IMR-90 (cell line): ENCODE results near the gene RUNX1.

Source experiments
- BHLHE40 ChIP-seq: fragments of 150-350 bp; IDR thresholded peaks from 2 replicates; pipeline ENCODE4 v1.6.1; 2016; ENCODE audit warnings: mild to moderate bottlenecking, low read depth, low read length
- CEBPB ChIP-seq: IDR thresholded peaks from 2 replicates; pipeline ENCODE4 v1.6.1; 2012; ENCODE audit warnings: low read depth, low read length, improper control_type of control experiment
- FOS ChIP-seq: fragments of 150-350 bp; IDR thresholded peaks from 2 replicates; pipeline ENCODE4 v1.6.1; 2016; ENCODE audit warnings: low read depth, low read length
- MXI1 ChIP-seq: IDR thresholded peaks from 2 replicates; pipeline ENCODE4 v1.6.1; 2012; ENCODE audit warnings: low read depth, mild to moderate bottlenecking, low read length, moderate library complexity, borderline replicate concordance
- NFE2L2 ChIP-seq: fragments of 150-350 bp; IDR thresholded peaks from 2 replicates; pipeline ENCODE4 v1.6.1; 2016; ENCODE audit warnings: low read depth, mild to moderate bottlenecking, low read length
- POLR2A ChIP-seq: IDR thresholded peaks from 2 replicates; pipeline ENCODE4 v1.6.1; 2012; ENCODE audit warnings: mild to moderate bottlenecking, low read depth, low read length
- RAD21 ChIP-seq: IDR thresholded peaks from 2 replicates; pipeline ENCODE4 v1.6.1; 2012; ENCODE audit warnings: low read length, improper control_type of control experiment
- RCOR1 ChIP-seq: IDR thresholded peaks from 2 replicates; pipeline ENCODE4 v1.6.1; 2012; ENCODE audit warnings: mild to moderate bottlenecking, low read length, improper control_type of control experiment; ENCODE audit not compliant: insufficient replicate concordance
- RFX5 ChIP-seq: IDR thresholded peaks from 2 replicates; pipeline ENCODE4 v1.8.0; 2012; ENCODE audit warnings: low read depth, mild to moderate bottlenecking, low read length, moderate library complexity
- SMC3 ChIP-seq: fragments of 150-350 bp; IDR thresholded peaks from 2 replicates; pipeline ENCODE4 v1.6.1; 2016; ENCODE audit warnings: low read depth, mild to moderate bottlenecking, antibody characterized with exemption, low read length, moderate library complexity
- TF ChIP-seq, protein P1 (sequence below): conservative IDR thresholded peaks from 2 replicates; pipeline ENCODE4 v1.5.1; 2012; ENCODE audit warnings: mild to moderate bottlenecking, low read depth, low read length, improper control_type of control experiment
- TF ChIP-seq, protein P2 (sequence below): fragments of 150-350 bp; IDR thresholded peaks from 2 replicates; pipeline ENCODE4 v1.6.1; 2016; ENCODE audit warnings: low read depth, mild to moderate bottlenecking, low read length, moderate library complexity, borderline replicate concordance
- TF ChIP-seq, protein P3 (sequence below): fragments of 150-350 bp; IDR thresholded peaks from 2 replicates; pipeline ENCODE4 v1.6.1; 2017; ENCODE audit warnings: mild to moderate bottlenecking, antibody characterized with exemption, low read length, low read depth

DNA sequence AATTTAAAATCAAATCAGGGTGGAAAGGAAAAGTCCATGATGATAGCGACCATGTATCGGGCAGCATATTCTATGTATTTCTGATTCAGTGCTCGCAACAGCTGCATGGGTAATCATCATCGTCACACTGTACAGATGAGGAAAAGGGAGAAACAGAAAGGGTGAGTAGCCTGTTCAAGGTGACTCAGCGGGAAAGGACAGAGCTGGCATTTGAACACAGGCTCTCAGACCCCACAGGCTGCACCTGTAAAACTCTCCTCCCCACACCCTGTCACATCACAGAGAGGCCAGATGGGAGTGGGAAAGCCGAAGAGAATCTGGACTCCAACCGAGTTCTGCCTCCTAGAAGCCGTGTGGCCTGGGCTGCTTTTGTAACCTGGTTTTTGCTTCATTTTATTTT lies 14.0 kb downstream of the RUNX1 start:
- TF ChIP-seq POLR2A, result no peak
- TF ChIP-seq, protein P1, sequence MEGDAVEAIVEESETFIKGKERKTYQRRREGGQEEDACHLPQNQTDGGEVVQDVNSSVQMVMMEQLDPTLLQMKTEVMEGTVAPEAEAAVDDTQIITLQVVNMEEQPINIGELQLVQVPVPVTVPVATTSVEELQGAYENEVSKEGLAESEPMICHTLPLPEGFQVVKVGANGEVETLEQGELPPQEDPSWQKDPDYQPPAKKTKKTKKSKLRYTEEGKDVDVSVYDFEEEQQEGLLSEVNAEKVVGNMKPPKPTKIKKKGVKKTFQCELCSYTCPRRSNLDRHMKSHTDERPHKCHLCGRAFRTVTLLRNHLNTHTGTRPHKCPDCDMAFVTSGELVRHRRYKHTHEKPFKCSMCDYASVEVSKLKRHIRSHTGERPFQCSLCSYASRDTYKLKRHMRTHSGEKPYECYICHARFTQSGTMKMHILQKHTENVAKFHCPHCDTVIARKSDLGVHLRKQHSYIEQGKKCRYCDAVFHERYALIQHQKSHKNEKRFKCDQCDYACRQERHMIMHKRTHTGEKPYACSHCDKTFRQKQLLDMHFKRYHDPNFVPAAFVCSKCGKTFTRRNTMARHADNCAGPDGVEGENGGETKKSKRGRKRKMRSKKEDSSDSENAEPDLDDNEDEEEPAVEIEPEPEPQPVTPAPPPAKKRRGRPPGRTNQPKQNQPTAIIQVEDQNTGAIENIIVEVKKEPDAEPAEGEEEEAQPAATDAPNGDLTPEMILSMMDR, result no peak
- TF ChIP-seq SMC3, result no peak
- TF ChIP-seq CEBPB, result no peak
- no peak for TF ChIP-seq MXI1
- TF ChIP-seq RAD21, result no peak
- no peak for TF ChIP-seq FOS
- no peak for TF ChIP-seq BHLHE40
- no peak for TF ChIP-seq RFX5
- TF ChIP-seq RCOR1, result no peak
- TF ChIP-seq, protein P2, sequence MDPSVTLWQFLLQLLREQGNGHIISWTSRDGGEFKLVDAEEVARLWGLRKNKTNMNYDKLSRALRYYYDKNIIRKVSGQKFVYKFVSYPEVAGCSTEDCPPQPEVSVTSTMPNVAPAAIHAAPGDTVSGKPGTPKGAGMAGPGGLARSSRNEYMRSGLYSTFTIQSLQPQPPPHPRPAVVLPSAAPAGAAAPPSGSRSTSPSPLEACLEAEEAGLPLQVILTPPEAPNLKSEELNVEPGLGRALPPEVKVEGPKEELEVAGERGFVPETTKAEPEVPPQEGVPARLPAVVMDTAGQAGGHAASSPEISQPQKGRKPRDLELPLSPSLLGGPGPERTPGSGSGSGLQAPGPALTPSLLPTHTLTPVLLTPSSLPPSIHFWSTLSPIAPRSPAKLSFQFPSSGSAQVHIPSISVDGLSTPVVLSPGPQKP, result no peak
- TF ChIP-seq NFE2L2, result no peak
- TF ChIP-seq, protein P3, sequence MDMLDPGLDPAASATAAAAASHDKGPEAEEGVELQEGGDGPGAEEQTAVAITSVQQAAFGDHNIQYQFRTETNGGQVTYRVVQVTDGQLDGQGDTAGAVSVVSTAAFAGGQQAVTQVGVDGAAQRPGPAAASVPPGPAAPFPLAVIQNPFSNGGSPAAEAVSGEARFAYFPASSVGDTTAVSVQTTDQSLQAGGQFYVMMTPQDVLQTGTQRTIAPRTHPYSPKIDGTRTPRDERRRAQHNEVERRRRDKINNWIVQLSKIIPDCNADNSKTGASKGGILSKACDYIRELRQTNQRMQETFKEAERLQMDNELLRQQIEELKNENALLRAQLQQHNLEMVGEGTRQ, result no peak
